NCI-H1417 treated with DMSO at 0.1 percent for 48 hours (cell line): Measurements from ENCODE around the gene UBL4B.
"Not testable (repeated sequence)": the region's sequence is repeated elsewhere in the genome, so short reads cannot be mapped to it uniquely, and the experiment has no call there.

Experiments
- DNase-seq: peaks from one replicate; lab custom pipeline; 2025; lab: John Stamatoyannopoulos, UW

Gene UBL4B, protein sequence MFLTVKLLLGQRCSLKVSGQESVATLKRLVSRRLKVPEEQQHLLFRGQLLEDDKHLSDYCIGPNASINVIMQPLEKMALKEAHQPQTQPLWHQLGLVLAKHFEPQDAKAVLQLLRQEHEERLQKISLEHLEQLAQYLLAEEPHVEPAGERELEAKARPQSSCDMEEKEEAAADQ

DNA sequence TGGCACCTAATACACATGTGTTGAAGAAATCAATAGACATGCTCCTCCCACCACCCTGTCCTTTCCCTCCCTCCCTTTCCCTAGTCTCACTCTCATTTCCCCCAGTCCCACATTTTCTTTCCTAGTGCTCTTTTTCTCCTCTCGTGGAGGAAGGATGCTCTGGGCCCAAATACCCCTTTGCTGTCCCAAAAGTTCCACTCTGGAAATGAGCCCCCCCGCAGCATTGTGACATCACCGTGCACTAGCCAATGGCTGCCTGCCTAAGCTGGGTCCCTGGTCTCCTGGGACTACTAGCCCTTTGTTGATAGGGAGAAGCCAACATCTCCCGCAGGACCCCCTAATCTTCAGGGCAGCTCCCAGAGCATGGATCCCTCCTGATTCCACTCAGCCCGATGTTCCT is at the start of gene UBL4B:
UBL4B (plus strand) TSS at position 301 of the 400 bp plus-strand sequence; CDS start at position 393, 92 bp downstream.
- no peak for DNase-seq

DNA sequence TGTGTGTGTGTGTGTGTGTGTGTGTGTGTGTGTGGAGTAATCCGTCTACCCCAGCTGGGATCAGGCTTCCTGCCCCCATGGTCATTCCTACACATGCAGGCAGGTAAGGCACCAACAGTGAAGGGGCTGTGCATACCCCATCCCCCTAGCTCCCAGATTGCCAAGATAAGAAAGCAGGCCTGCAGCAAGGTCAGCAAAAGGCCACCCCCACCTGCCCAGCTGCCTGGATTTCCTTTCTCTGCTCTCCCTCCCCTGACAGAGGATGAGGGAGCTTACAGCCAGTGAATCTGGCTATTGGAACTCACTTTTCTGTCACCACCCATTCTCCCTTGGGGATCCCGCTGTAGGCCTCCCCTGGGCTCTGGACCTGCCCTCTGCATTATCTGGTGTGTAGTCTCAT is 49.6 kb upstream of the UBL4B start:
- DNase-seq: no peak

DNA sequence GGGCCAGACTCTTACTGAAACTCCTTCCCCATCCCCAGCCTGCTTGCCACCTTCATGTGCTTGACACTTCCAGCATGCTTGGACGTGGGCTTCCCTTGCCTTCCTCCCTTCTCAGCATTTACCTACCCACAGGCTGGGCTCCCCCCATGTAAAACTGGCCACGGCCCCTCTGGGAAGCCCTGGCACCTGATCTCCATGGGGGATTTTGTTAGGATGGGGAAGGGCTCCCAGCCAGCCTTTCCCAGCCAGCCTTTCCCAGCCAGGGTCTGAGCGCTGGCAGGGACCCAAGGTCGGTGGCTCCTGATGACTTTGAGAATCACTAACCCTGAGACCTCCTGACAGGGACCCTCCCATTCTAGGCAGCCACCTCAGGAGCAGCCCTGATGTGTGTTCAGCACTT is 48.5 kb upstream of the UBL4B start:
- no peak for DNase-seq

DNA sequence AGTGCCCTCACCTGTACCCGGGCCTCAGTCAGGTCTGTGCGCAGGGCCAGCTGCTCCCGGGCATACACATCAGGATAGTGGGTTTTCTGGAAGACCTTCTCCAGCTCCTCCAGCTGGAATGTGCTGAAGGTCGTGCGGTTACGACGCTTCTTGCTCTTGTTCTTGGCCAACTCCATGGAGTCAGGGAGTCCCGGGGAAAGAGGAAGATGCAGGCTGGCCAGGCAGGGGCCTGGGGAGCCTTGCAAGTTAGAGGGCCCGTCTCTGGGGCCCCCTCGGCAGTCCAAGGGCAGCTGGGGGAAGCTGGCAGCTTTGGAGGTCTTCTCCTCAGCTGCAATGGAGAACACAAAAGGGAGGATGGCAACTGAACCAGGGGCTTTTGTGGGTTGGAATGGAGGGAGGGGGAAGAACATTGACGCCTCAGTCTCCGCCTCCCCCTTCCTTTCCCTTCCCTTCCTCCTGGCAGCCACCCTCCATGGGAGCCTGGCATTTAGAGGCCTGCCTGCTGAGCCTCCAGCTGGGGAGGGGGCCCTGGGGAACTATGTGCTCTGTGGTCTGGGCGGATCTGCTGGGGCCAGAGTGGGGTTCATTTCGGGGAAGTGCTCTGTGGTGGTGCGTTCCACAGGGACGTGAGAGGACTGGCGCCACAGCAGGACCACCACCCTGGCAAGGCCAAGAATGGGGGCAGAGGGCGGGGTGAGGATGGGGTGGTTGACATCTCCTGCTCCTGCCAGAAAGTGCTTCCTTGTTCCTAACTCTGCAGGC is 47.5 kb upstream of the UBL4B start:
- no peak for DNase-seq

DNA sequence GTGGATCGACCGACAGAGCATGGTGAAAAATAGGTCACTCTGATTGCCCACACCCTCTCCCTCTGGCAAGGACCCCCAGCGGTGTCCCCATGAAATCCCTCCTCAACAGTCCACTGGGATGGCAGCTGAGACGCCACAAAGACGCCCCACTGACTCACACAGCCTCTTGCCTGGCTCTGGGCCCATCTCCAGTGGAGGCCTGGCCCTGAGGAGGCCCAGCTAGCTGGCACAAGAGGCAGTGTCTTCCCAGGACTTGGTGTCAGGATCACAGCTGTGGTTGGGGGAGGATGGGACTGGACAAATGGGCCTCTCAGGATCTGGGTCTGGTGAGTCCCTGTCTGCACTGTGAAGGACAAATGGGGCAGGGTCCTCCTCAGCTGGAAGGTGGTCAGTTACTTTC is 46.4 kb upstream of the UBL4B start:
- DNase-seq: no peak

DNA sequence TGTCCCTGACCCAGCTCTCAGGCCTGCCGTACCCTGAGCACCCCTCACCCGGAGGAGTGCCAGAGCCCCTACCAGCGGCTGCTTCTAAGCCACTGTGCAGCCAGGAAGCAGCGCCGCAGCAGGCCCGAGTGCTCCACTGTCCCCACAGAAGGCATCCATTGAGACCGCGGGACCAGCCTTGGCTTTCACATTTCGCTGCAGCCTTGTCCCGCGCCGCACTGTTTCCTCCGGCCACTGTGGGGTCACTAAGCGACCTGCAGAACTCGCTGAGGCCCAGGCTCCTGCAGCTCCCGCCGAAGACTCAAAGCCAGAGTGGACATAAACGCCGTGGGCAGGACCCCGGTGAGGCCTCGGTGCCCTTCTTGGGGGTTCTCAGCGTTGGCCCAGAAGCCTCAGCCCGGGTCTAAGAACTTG is 44.8 kb upstream of the UBL4B start:
- no peak for DNase-seq

DNA sequence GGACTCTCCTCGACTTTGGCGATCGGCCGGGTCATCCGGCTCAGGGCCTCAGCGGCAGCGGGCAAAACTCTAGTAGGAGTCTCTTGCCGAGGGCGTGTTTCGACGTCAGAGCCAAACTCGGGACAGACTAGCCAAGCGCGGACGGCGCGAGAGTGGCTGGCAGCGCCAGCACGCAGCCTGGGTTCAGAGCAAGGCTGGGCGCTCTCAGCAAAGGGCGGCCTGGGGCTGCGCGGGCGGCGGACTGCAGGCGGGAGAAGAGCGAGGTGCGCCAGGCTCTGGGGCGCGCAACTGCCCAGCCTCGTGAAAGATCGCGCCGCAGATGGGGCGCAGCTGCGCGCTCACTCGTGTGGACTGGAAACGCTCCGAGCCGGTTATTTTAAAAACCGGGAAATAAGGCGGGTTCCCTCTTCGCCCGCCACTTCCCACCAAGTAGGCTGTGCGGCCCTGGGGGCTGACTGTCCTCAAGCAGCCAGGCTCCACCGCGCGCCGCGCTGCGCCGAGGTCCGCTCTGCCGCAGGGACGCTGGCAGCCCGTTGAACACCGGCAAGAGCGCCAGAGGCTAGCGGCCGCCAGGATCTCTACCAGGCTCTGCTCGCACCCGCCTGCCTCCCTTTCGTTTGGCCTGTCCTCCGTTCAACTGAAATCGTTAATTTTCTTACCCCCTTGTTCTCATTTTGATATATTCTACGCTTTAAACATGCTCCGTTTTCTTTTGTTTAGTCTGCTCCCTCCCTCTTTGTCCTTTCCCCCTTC is 44.2 kb upstream of the UBL4B start:
- DNase-seq: no peak

DNA sequence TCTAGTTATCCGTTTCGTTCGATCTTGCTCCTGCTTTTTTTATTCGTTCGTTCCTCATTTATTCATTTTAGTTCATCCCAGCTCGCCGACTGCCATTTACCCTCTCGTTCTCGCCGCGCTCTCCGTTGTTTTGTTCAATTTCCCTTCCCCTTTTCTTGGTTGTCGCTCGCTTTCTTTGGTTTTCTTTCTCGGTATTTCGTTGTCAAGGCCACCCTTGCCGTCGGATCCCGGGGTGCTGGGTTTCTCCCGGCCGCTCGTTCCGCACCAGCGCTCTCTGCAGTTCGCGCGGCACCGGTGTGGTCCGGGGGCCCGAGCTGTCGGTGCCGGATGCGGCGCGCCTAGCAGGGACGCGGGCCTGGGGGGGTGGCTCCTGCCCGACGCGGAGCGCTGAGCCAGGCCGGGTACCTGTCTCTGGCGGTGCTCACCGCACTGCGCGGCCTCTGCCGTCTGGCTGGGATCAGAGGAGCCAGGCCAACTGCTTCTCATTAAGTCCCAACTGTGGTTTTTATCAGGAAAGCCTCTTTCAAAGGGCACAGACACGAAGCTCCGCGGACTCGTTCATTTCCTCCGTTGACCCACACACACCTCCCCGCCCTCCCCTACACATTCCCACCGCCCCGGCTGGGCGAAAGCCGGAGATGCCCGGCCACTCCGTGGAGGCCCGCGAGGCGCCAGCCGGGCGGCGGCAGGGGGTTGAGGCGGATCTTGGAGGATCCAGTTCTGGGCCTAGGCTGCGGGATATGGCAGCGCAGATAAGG is 43.4 kb upstream of the UBL4B start:
- DNase-seq: no peak

DNA sequence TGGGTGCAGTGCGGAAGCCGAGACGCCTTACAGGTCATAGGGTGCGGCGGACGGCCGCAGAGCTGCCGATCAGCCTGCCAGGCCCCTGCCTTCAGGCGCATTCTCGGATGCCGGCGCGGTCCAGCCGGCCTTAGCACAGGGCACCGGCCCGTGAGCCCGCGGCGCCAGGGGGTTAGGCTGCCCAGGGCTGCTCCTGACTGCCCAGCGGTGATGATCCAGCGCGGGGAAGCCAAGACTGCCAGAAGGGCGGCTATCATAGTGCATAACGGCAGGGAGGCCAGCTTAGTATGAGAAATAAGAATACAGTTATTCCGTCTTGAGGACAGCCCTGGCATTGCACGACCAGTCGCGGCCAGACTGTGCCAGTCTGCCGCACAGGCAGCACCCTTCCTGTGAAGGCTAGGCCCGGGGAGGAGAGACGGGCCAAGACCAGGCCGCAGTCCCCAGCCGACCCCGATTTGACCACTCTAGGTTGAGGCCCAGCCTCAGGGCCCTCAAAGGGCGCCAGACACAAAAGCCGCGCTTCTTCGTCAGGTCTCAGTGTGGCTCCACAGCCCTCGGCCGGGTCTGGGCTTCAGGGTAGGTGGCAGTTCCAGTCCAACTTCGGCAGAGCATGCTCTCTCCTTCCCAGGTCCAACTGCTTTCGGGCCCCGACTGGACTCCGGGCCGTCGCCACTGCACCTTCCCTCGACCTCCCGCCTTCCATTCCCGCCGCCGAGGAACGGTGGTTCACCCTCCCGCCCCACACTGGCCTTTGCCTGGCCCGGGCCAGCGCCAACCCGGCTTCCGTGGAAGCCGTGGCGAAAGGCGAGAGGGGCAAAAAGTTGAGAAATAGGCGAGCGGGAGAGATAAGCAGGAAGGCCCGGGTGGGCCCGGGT is 42.6 kb upstream of the UBL4B start:
- no peak for DNase-seq

DNA sequence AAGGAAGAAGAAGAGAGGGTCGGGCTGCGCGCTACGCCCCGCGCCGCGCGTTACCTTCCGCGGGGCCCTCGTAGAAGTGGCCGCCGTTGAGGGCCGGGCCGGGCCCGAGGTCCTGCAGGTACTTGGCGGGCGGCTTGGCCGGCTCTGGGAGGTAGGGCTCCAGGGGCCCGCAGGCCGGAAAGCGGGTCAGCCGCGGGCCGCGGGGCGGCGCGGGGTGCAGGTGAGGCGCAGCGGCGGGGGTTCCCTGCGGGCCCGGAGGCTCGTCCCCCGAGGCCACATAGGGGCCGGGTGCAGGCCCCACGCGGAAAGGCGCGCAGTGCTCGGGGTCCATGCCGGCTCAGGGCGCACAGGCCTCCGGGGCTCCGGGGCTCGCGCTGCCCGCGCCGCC is 42.0 kb upstream of the UBL4B start:
- DNase-seq: no peak

DNA sequence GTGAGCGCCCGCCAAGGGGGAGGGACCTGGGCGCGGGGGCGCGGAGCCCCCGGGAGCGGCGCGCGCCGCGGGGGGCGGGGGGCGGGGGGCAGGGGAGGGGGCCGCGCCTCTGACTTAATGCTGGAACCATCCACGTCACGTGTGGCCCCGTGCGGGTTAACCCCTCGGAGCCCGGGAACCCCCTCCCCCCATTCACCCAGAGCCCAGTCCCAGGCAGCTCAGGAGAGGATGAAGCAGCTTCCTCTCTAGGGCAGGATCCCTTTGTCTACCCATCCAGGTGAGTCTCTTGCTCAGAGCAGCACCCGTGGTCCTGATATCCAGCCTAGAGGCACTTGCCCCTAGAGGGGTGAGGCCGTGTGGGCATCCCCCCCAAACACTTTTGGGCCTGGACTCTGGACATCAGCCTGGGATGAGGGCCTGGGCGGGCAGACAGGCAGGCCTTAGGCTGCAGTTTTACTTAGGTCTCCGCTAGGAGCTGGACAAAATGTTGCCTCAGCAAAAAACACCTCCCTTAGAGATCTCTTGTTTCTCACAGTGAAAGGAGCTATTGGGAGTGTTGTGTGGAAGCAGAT is 41.5 kb upstream of the UBL4B start, which contains the start of gene ALX3:
ALX3 (minus strand) TSS at position 2 of the 572 bp plus-strand sequence. CDS start 60 bp downstream, outside the sequence.
- no peak for DNase-seq

DNA sequence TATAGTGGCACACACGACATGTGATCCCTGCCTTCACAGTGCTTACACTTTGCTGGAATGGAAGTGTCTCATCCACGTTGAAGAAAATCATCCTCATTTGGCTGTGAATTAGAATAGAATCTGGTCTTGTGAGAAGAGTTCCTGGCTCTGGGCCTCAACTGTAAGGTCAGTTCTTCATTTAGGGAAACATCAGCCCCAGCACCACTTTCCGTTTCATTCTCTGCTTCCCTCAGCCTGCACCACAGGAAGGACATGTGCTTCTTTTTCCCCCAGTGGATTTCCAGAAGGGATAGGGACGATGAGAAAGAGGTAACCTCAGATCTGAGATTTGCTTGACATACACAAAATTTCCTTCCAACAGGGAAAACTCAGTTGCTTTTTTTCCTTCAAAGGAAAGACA is 38.1 kb upstream of the UBL4B start:
- no peak for DNase-seq

DNA sequence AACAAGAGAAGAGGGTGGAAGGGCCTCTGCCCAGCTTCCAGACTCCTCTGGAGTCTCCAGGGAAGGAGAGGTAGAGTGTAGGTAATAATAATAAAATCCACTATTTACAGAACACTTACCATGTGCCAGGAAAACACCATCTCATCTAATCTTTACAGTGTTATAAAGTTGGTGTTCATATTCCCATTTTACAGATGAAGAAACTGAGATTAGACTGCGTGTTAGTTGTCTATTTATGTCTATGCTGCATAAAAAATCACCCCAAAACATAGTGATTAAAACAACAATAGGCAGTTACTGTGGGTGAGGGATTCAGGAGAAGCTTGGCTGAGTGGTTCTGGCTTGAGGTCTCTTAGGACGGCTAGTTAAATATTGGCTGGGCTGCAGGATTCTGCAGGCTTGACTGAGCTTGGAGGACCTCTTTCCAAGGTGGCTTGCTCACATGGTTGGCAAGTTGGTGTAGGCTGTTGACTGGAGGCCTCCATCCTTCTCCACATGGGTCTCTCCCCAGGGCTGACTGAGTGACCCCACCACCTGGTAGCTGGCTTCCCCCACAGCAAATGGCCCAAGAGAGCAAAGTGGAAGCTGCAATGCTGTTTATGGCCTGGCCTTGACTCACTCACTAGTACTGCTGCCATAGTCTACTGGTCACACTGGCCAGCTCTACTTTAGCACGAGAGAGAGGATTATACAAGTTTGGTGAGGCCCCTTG is 35.3 kb upstream of the UBL4B start:
- DNase-seq: no peak

DNA sequence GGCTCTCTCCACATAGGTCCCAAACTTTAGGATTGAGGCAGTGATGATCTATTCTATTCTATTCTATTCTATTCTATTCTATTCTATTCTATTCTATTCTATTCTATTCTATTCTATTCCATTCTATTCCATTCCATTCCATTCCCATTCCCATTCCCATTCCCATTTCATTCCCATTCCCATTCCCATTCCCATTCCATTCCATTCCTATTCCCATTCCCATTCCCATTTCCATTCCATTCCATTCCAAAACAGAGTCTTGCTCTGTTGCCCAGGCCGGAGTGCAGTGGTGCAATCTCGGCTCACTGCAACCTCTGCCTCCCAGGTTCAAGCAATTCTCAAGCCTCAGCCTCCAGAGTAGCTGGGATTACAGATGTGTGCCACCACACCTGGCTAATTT is 32.2 kb upstream of the UBL4B start:
- DNase-seq: not testable (repeated sequence)

DNA sequence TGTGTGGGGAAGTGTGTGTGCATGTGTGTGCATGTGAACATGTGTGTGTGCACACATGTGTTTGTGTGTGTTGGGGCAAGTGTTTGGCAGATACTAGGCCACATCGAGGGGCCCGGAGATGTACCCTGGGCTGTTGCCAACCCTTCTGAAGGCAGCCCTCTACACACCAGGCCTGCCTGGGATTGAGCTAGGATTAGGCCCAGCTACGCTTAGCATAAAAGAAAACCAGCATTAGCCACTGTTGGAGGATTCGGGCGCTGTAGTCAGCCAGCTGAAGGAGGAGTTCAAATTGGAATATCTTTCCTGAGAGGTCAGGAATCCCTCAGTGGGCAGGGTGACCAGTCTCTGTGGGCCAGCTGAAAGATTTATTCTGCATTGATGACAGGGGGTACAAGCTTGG is 31.2 kb upstream of the UBL4B start:
- no peak for DNase-seq

DNA sequence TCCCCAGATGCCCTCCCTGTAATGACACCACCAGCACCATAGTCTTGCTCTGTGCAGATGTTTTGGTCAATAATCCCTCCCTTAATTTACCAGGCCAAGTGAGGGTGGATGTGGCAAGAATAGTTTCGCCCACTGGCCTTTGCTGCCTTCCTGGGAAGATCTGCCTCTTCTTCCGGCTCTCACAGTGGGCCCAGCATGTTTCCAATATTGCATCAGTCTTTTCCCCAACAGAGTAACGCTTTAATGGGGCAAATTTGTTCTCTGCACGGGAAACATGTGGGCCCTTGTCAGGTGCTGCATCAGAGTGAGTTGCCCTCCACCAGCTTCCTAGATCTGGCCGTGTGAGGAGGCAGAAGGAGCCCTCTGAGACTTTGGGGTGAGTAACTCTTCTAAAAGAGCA is 29.8 kb upstream of the UBL4B start:
- DNase-seq: no peak

DNA sequence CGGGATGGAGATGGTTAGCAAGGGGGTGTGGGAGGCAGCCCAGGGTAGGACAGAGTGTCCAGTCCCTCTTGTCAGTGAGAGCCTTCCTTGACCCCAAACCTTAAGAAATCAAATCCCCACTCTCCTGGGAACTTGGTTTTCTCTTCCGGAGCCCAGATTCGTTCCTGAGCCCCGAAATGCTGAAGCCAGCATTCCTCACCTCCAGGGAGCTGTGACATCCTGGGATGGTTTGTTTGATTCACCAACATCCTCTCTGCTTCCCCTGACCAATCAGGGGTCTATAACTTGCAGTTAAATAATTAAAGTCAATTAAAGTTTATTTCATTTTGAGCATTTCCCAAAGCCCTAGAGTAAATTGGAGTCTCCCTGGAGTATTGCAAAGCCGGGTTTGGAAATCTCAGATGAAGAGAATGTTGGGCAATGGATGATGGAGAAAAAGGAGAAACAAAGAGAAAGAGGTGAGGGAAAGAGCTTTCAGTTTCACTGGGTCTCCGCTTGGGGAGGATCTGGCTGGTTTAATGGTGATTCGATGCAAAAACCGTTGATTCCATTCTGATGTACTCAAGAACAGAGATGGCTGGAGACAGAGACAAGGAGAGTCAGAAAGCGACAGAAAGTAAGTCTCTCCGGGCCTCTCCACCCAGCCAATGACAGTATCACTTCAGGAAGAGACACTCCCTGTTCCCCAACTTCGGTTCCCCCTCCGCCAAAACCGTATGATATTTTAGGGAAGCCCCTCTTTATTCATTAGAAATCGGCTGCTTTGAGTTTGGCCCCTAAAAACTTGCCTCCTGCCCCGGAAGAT is 29.0 kb upstream of the UBL4B start:
- no peak for DNase-seq

DNA sequence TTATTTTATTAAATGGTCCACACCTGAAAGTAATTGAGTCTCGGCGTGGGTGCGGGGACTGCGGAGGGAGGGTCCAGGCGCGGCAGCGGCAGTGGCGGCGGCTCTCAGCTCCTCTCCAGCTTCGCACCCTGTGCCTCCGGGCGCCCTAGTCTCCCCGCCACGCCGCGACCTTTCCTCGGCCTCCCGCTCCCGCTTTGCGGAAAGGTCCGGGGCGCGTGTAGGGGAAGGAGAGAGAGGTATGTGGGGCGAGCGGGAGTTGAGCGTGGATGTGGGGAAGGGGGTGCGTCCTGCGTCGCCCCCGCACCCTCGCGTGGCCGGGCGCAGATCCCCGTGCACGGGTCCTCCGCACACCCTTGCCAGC is 28.4 kb upstream of the UBL4B start:
- no peak for DNase-seq

DNA sequence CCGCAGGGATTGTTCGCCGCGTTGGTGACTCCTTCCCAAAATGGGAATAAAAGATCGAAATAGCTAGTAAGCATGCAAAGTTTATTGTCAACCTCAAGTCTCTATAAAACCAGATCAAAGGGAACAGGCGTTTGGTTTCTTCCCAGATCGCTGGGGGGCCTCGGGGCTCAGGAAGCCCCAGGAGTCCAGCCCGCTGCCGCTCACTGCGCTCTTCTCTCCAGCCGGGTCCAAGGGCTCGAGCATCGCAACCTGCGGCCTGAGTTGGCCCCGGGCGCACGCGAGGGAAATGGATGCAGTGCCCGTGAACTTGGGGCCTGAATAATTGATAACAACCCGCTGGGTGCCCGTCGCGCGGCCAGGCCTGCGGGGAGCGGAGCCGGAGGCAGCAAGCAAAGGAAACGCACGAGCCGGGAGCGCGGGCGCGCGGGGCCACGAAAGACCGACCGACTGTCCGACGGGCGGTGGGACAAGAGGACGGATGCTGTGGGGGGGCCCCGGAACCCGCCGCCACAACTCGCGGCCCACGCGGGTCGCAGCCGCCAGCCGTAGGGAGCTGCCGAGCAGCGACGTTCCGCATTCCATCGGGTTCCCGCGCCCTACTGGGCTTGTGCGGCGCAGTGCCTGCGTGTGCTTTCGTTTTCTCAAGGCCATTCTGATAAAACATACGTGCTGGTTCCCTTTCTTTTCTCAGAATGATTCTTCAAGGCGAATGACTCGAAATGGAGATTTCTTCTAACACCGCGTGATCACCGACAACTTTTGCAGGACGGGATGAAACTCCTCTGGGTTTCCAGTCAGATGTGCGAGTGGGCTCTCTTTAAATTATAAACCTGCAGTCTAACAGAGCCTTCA is 27.8 kb upstream of the UBL4B start:
- no peak for DNase-seq
